HG03378 (cell line): ENCODE measurements around the gene RNH1.

Source experiments
- ATAC-seq: cut with Tn5 transposase; IDR thresholded peaks from one replicate; pipeline ENCODE4 v1.9.1; 2021; ENCODE audit warnings: mild to moderate bottlenecking, moderate library complexity; ENCODE audit not compliant: unreplicated experiment

The RNH1 gene

DNA sequence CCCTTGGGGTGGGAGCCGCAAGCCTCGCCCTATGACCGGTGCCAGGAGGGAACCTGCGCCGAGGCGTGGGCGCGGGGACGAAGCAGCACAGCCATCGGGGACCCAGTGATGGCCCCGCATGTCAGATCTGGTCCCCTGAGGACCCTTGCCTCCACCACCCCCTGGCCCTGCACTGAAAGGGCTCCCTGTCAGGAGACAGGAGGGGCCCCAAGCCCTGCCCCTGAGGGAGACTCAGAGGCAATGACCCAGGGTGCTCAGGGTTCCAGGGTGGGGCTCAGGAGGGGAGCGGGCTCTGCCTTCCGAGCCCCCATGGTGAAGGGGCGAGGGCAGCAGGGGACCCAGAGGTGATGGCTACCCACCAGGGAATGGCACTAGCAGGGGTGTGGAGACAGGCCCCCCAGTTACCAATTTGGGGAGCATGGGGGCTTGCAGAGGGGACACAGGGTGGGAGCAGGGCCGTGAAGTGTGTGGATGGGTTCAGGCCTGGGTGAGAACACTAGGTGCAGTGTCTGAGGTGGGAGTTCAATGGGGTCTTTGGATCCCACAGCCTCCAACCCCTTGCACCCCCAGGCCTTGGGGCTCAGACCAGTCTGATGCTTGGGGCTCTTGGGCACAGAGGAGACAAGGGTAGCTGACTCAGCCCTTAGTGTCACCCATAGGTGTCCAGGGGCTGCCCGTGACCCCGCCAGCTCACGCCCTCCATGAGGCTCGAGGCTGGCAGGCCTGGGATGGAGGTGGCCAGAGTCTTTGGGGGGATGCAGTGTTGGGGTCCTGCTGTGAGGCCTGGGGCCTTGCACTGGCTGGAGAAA lies 30.8 kb upstream of the RNH1 start:
- ATAC-seq = no peak

GRCh38 chr11:536841-537621 lies 30.0 kb upstream of the RNH1 start, which contains the start of gene LRRC56:
TSS of gene LRRC56 (plus strand) at chr11:537527. CDS start at chr11:540685, 3,158 bp downstream.
- ATAC-seq = peak; percentile 62

DNA sequence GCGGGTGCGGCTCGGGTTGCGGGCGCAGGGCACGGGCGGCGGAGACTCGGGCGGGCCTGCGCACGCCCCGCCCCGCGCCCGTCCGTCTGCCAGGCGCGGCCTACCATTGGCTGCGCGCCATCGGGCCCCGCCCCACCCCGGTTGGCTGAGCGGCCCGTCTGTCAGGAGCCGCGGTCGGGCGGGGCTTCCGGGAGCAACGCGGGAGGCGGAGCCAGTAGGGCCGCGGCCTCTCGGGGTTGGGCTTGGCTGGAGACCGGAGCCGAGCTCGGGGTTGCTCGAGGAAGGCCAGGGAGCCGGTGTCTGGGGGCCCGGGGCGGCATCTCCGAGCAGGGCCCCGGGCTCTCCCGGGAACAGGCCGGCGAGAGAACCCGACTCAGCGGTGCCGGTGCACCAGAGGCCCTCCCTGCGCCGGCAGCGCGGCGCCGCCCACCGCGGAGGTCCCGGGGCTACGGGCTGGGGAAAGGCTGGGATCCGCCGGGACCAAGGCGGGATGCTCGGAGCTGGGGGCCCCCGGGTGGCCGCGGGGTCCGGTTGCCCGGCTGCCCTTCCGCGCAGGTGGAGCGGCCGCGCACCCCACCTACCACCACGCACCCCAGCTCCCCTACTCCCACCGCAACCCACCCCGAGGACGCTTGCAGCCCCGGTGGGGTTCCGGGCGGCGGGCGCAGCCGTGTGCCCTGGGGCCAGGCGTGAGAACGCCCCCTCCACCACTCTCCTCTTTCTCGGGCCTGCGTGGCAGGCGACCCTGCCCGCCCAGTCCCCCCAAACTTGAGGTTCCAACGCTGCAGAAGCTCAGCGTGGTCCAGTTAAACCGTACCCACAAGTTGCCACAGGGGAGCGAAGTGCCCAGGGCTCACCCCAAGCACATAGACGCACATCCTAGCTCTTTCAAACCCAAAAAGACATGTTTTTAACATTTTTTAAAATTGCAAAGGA lies 28.7 kb upstream of the RNH1 start, which contains the start of gene HRAS:
HRAS (minus strand) TSS at position 58 of the 936 bp plus-strand sequence.
- peak; percentile 38 for ATAC-seq

GRCh38 chr11:535210-535518 lies 28.1 kb upstream of the RNH1 start:
- ATAC-seq = no peak

- no peak for ATAC-seq
Observed at GRCh38 chr11:534396-535209, 27.6 kb upstream of the RNH1 start.

GRCh38 chr11:533586-534395 lies 26.7 kb upstream of the RNH1 start:
- no peak for ATAC-seq

DNA sequence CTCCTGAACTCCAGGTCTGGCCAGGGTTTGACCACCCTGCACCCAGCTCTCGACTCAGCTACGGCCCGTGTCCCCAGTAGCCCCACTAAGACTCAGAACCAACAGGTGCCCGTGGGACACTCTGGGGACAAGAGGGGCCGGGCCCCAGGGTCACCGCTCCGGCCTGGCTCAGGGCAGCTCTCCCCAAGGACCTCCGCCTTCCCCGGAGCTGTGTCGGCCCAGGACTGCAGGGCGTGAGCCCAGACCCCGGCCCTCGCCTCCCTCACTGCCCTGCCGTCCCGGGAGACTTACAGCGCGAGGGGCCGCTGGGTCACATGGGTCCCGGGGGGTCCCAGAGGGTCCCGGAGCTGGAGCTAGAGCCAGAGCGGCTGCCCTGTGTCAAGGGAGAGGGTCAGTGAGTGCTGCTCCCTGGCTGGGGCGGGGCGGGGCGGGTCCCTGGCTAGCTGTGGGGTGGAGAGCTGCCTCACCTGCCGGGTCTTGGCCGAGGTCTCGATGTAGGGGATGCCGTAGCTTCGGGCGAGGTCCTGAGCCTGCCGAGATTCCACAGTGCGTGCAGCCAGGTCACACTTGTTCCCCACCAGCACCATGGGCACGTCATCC lies 26.0 kb upstream of the RNH1 start:
- no peak for ATAC-seq

- no peak for ATAC-seq
Observed at GRCh38 chr11:532527-532985, 25.5 kb upstream of the RNH1 start.

DNA sequence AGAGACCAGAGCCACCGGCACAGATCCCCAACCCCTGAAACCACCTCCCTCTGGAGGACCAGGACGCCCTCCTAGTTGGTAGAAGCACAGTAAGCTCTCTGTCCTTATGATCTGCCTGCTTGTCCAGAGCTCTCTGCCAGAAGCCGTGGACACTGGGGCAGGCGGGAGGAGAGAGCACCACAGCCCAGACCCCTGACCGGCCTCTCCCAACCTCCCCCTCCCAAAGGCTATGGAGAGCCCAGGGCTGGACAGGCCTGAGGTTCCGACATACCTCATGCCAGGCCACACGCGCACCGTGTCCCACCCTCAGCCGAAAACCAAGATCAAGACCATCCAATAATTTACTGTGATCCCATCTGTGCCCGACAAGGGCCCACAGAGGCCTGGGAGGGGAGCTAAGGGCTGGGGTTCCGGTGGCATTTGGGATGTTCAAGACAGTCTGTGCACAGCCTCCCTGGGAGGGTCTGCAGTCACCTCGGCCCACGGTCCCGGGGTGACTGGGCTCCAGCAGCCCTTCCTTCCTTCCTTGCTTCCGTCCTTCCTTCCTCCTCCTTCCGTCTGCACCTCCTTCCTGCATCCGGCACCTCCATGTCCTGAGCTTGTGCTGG lies 25.0 kb upstream of the RNH1 start:
- no peak for ATAC-seq

- no peak for ATAC-seq
Observed at GRCh38 chr11:530960-531831, 24.2 kb upstream of the RNH1 start.

DNA sequence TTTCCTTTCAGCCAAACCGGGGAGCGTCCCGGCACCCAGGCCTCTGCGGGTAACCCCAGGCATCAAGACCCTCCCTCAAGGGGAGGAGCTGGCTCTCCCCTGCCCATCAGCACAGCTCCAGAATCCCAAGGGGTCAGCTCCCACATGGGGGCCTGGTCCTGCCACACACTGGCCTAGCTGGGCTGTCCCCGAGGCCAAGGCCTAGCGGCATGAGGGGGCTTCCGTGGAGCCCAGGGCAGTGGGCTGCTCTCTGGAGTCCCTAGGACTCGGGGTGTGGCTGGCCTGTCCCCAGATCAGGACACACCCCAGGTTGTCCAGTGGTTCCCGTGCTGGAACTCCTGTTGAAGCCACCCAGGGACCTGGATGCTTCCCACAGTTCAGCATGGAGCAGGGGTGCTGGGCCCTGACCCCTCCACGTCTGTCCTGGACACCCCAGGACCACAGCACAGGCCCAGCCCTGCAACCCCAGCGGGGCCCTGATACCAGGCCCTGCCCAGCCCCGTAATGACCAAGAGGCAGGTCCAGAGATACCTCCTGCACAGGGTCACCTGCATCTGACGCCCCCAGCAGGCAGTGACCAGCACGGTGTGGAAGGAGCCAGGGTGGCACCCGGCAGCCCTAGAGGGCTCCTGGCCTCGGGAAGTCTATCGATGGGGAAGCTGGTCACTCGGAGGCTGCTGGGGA lies 22.8 kb upstream of the RNH1 start:
- ATAC-seq = no peak

- no peak for ATAC-seq
Observed at GRCh38 chr11:528815-529727, 22.0 kb upstream of the RNH1 start.

DNA sequence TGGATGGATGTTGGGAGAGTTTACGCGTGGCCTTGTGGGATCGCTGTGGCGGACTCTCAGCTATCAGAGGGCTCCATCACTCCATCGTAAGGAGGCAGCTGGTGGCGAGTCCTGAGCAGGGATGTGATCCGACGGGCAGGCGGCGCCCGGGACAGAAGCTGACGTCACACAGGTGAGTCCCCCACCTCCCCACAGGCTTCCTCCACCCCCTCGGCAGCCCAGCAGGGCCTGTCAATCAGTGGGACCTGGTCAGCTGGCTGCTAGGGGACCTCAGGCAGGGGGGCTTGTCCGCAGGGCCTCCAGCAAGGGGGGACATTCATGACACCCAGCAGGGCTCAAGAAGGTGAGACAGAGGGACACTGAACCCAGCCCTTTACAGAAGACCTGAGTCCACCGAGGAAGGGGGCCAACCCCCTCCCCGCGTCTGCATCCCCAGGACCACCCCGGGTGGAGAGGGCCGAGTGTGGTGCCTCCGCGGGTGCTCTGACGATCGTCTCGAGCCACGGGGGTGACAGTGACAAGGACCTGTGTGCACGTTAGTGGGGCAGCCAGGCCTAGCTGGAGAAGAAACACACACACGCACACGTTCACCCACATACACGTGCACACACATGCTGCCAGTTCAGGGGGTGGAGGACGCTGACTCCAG lies 21.2 kb upstream of the RNH1 start:
- ATAC-seq = no peak

DNA sequence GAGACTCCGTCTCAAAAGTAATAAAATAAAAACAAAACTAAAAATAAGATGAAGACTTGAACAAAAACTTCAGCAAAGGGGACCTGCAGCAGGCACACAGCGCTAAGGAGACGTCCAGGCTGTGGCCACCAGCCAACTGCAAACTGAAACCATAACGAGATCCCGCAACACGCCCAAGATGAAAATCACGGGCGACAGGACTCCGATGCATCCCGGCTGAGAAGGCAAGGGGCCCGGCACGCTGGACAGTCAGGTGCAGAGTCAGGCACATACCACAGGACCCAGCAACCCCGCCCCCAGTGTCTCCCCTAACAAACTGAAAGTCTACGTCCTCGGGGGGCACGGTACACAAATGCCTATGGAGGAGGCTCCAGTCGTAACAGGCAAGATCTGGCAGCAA lies 19.1 kb upstream of the RNH1 start:
- no peak for ATAC-seq

DNA sequence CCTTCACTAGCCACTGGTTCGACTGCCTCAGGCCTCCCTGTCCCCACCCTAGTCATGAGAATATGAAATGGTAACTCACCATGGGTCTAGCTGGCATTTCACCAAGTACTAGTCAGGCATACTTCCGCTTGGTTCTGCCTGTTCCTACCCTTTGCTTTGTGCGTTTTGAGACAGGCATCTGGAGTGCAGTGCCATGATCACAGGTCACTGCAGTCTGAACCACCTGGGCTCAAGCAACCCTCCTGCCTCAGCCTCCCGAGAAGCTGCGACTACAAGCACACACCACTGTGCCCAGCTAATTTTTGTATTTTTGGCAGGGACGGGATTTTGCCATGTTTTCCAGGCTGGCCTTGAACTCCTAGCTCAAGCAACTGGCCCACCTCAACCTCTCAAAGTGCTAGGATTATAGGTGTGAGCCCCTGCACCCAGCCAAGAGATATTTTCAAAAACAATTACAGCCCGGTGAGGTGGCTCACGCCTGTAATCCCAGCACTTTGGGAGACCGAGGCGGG lies 14.2 kb upstream of the RNH1 start:
- no peak for ATAC-seq
